HG02610 (cell line): ENCODE measurements around the gene FTSJ3.
A peak's percentile ranks its signal among the peaks of the same experiment; 100 is the strongest.
"Not testable (repeated sequence)": the region's sequence is repeated elsewhere in the genome, so short reads cannot be mapped to it uniquely, and the experiment has no call there.

Experiments
- ATAC-seq: cut with Tn5 transposase; IDR thresholded peaks from one replicate; pipeline ENCODE4 v1.9.1; 2021; ENCODE audit warnings: mild to moderate bottlenecking, moderate library complexity; ENCODE audit not compliant: unreplicated experiment

FTSJ3 gene

DNA sequence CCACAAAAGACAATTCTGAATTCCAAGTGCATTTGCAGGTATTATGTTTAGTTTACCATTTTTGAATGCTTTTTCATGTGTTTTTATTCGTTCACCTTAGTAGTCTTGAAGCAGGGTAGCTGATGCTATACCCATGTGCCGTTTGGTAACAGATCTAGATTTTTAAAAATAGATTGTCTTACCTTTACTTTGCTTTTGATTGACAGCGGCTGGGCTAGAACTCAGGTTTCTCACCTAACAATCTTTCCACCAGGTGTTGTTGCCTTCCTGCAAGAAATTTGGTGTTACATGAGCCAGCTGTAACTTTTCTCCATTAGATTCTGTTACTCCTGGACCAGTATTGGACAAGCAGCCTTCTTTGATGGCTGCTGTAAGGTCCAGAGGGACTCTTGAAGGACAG, 1.5 kb upstream of the FTSJ3 start:
- ATAC-seq, result no peak

DNA sequence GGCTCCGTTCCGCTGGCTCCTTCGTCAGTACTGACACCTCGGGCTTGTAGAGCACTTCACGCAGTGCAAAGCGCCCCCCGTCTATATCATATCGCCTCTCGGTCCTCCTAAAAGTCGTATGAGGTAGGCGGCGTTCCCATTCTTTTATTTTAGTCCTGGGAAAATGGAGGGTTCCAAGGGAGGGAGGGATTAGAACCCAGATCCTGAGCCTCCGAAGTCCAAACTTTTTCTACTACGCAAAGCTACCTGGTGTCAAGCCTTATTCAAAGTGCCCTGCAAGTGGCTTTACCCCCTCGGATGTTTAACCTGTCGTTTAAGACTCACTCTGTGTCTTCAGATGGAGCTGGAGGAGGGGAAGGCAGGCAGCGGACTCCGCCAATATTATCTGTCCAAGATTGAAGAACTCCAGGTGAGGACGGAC, 348 bp upstream of the FTSJ3 start:
- no peak for ATAC-seq

DNA sequence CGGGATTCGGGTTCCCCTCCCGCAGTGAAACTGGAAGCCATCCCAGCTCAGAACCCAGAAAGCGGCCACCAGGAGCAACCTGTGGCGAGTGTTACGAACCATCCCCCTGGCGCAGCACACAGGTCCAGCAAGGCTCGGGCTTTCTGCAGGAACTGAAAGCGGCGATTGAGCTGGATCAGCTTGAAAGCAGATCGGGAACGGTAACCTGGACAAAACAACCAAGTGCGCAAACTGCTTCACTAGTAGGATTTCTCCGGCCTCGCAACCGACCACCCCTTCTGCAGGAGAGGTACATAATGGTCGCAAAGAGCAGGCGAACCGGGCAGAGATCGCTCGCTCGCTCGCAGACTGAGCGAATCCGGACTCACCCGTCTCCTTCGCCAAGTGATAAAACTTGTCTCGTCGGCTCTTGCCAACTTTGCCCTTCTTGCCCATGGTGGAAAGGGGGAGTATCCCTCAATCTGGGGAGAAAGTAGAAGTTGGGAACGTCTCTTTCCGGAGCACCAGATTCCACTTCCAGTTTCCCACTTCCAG, 928 bp downstream of the FTSJ3 start:
- ATAC-seq, result peak; percentile 2

DNA sequence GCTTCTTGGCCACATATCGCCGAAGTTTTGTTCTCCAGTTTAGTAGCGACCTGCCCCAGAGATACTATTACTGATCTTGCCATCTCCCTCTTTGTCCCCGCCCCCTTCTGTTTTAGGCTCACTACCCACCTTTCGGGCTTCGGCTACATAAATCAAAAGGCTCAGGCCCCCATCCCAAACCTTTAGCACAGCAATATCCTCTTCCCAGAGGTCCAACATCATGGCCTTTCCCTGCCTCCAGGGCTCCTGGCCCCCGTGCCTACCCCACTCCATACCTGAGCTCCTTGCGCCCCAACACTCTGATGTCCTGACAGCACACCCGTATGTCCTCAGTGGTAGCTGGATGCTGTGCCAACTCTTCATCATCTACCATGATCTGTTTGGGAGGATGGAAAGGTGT, 3.1 kb downstream of the FTSJ3 start:
- no peak for ATAC-seq

DNA sequence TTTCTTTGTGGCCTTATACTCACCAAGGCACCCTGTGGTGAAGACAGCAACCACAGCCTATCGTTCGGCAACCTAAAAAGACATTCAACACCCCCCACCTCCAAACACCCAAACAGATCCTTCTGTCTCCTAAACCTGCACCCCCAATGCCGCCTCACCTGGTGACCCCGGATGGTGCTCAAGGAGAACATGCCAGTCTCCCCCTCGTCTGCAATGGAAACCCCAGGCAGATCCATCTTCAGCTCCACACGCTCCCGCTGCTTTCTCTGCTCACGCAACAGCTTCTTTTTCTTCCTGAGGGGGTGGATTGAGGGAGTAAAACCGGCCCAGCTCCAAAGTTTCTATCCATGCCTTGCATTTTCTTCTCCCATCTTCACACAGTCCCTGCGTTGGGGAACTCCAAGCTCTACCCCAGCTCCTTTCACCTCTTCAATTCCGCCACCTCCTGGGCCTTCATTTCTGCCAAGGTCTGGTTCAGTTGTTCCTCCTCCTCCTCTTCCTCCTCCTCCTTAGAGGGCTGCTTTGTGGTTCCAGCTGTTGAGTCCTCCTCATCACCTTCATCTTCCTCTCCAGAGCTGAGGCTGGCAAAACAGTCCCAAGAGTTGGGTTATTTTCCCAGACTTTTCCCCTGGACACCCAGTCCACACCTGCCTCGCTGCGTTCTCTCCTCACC, 3.7 kb downstream of the FTSJ3 start:
- ATAC-seq, result no peak

DNA sequence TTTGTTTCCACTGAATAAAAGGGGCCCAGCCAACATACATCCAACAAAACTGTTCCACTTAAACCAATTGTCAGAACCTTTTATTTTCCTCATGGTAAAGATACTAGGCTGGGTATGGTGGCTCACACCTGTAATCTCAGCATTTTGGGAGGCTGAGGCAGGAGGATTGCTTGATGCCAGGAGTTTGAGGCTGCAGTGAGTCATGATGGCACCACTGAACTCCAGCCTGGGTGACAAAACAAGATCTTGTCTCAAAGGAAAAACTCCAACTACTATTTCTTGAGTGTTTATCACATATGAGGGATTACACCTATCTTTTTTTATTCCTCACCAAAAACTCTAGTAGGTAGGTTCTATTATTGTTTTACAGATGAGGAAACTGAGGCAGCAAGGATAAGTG, 4.9 kb downstream of the FTSJ3 start:
- ATAC-seq, result no peak

DNA sequence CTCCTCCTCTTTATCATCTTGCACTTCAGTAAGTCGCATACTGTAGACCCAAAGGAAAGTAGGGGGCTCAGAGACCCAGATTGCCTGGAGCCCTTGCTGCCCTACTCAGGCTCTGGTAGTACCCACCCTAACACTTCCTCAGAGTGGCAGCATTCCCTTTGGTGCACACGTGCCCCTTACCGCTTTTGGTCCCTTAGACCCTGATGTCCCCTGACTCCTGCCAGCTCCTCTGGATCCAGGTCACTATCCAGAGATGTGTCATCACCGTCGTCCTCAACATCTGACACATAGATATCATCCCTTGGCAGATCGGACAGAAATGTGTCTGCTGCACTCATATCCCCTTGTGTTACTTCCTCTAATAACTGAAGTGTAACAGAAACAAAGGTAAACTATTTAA, 5.7 kb downstream of the FTSJ3 start:
- no peak for ATAC-seq

DNA sequence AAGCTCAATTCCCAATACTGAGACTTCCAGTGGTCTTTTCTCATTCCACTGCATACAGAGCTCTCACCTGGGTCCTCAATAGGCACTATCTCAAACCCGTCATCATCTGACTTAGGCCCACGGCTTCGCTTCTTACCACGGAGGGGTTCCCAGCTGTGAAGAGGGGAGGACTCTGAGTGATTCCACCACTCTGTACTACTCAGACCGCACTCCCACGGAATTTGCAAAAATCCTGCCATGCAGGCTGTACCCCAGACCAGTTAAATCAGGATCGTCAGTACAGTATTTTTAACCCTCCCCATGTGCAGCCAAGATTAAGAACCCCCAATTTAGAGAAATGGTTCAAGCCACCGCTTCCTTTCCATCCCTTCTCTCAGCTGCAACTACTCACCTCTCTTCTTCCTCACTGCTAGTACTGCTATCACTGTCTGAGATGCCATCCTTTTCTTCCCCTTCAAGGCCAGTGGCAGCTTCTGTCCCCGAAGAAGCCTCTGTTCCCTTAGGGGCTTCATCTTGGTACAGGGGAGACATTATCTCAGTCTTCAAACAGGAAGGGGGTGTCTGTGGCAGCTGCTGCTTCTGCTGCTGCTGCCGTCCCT, 6.4 kb downstream of the FTSJ3 start:
- no peak for ATAC-seq

DNA sequence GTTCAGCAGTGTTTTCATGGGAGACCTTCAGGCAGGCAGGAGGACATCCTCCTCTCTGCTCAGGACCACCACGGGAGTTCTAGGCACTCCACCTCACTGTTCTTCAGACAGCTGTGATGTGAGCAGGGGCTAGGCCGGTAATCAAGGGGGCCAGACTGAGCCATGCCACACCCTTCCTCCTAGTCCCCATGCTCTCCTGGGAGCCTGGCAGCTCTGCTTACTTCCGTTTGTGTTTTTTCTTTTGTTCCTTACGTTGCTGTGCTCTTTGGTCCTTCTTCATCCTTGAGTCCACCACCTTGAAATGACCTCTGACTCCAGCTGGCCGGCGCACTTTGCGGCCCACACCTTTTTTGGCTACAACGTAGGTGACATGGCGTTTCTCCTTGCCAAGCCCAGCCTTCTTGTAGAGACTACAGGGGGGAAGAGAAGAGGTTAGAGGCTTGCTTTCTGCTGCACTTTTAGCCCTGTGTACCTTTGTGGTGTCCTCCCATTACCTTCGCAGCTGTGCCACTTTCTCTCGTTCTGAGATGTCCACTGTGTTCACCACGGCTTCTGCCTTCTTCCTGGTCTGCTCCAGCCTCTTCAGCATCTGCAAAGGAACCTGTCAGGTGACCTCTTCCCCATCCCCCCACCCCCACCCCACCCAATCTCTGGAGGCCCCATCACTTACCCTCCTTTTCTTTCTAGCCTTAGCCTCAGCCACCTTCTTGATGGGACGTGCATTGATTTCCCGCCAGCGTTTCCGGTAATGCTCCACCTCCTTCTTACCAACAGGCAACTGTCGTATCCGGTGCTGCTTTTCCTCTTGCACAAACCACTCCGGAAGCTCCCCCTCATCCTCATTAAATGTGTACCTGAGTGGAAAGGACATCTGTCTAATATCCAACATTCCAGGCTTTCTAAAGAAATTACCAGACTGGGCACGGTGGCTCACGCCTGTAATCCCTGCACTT, 7.6 kb downstream of the FTSJ3 start:
- no peak for ATAC-seq

DNA sequence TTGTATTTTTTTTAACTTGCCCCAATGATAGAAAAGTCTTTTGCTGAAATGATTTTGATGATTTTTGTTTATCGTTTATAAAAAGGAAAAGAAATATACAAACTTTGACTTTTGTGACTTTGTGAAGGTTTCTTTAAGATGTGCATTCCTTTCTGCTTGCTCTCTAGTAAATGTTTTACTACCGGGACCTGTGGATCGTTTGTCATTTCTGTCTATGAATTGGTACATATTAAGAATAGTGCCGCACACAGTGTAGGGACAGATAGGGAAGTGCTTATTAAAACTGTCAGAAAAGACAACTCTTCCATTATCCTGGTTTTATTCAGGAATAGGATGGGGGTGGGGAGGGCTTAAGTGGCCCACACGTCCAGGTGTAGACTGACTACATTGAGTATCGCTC, 8.3 kb downstream of the FTSJ3 start:
- ATAC-seq, result no peak

DNA sequence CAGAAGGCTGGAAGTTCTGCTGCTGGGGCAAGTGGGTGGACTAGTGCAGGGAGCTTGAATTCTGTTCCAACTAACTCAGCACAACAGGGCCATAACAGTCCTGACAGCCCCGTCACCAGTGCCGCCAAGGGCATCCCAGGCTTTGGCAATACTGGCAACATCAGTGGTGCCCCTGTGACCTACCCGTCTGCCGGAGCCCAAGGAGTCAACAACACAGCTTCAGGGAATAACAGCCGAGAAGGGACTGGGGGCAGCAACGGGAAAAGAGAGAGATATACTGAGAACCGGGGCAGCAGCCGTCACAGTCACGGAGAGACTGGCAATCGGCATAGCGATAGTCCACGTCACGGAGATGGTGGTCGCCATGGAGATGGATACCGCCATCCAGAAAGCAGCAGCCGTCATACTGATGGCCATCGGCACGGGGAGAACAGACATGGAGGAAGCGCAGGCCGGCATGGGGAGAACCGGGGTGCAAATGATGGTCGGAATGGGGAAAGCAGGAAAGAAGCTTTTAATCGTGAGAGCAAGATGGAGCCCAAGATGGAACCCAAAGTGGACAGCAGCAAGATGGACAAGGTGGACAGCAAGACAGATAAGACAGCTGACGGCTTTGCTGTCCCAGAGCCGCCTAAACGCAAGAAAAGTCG, 9.6 kb downstream of the FTSJ3 start:
- no peak for ATAC-seq

DNA sequence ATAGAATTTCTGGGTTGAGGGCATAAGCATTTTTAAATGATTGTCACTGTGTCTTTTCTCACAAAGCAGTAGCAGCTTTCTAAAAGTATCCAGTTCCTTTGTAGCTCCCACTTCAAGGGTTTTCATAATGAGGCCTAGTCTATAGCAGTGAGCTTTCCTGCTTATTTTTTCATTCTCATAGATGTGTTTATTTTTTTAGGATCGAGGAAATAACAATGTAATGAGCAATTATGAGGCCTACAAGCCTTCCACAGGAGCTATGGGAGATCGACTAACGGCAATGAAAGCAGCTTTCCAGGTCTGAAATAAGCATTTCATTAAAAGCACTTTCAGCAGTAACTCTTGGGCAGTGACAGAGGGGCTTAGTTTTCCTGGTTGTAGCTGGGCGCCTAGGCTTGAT, 10.8 kb downstream of the FTSJ3 start:
- no peak for ATAC-seq

DNA sequence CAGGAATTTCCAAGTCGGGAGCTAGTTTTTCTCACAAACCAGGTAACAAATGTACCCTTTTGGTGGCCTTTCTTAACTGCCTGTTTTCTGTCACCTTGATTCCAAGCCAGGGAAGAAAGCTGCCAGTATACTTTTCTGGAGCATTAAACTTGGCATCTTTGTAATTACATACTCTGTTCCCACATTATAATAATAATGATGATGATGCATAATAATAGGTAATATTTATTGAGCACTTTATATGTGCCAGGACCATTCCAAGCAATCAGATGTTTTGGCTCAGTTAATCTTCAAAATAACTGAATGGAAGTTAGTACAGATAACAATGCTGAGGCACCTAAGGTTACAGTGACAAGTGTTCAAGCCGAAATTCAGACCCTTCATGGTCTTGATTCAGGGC, 11.3 kb downstream of the FTSJ3 start:
- ATAC-seq, result no peak

DNA sequence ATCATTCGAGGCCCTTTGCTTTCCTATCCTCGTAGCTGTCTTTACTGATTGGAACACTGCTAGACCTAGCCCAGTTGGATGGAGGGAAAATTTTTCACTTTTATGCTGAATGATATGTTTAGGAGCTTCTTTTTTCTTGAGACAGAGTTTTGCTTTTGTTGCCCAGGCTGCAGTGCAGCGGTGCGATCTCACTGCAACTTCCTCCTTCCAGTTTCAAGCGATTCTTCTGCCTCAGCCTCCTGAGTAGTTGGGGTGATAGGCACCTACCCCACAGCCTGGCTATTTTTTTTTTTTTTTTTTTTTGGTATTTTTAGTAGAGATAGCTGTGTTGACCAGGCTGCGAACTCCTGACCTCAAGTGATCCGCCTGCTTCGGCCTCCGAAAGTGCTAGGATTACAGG, 17.5 kb downstream of the FTSJ3 start:
- ATAC-seq, result no peak

DNA sequence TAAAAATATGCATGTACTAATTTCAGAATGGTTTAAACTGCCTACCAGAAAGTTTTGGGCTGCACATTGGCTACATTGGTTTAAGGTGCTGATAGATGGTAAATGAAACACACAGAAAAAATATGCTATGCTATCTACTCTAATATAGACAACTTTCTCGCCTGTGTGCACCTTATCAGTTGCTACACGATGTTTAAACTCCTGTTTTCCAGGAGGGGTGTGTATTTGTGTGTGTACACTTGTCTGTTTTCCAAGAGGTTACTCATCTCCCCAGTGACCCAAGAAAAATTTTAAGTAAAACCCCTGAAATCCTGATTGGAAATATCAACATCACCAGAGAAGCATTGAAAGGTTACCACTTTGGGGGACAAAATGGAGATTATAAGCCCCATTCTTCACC, 21.9 kb downstream of the FTSJ3 start:
- no peak for ATAC-seq

DNA sequence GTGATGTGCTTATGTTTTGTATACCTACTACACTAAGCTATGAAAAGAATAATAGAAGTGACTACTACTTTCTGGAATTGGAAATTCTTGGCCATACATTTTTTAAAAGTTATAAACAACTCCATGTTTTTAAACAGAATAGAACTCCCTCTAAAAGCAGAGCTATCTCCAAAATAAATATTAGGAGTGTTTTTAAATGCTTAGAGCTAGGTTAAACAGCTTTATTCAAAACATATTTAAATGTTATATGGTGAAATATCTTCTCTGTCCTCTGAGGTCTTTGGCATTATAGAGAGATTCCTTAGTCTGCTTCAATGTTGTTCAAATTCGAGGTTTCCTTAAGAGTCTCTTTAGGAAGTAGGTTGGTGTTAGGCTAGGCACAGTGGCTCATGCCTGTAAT, 23.1 kb downstream of the FTSJ3 start:
- ATAC-seq, result no peak

DNA sequence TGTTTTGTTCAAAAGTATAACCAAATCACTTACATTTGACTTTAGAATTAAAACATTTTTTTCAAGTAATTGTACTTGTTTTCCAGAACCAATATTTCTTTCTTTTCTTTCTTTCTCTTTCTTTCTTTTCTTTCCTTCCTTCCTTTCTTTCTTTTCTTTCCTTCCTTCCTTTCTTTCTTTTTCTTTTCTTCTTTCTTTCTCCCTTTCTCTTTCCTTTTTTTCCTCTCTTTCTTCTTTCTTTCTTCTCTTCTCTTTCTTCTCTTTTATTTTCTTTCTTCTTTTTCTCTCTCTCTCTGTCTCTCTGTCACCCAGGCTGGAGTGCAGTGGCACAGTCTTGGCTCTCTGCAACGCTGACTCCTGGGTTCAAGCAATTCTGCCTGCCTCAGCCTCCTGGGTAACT, 26.7 kb downstream of the FTSJ3 start:
- ATAC-seq, result no peak

DNA sequence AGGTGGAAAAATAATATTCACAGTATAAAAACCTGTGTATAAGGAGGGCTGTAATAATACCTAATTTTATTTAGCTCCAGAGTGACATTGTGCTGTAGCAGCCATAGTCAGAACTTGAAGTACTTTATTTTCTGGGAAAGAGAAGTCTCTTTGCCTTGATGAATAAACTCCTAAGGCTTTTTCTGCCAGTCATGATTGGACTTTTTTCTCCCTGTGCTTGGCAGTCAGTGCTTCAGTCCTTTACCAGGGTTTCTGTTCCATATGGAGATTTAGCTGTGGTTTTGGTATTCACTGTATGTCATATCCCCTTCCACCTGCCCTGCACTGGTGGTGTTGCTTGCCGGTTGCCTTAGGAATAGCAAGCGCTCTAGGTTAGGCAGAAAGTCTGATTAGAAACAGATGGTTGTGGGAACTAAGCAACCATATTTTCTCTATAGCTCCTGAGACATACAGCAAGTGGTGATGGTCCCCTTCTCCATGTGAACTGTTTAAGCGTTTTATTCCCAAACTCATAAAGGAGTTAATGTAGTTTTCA, 28.8 kb downstream of the FTSJ3 start:
- no peak for ATAC-seq

DNA sequence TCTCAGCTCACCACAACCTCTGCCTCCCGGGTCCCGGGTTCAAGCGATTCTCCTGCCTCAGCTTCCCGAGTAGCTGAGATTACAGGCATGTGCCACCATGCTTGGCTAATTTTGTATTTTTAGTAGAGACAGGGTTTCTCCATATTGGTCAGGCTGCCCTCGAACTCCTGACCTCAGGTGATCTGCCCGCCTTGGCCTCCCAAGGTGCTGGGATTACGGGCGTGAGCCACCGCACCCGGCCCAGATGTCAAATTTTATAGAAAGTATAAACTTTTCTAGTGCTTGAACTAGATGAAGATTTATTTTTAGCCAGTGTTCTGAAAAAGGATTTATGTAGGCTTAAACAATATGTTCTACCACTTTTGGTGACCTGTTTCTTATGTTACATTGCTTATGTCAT, 31.1 kb downstream of the FTSJ3 start:
- not testable (repeated sequence) for ATAC-seq

DNA sequence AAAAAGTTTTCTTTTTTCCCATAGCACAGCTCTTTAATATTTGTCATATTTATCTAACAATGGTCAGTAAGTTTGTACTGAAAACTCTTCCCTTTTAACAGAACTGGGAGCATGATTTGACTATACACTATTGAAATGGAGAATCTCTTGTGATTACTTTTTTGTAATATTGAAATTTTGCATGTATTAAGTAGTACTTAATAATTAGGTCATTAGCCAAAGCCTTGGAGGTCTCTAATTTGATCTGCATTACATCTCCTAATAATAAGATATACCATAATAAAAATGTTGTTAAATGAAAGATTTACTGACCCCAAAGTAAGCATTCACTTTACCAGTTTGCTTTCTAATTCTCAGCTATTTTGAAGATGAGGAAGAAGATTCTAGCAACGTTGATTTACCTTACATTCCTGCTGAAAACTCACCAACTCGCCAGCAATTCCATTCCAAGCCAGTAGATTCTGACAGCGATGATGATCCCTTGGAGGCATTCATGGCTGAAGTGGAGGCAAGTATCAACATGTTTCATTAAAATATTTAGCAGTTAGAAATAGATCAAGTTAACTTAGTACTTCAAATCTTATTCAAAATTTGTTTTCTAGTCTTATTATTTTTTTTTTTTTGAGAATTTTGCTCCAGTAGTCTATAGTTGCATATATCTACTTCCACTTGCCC, 35.3 kb downstream of the FTSJ3 start:
- no peak for ATAC-seq
